GM21576 (cell line): Measurements from ENCODE around the gene ATP9B.
"Not testable (repeated sequence)": the region's sequence is repeated elsewhere in the genome, so short reads cannot be mapped to it uniquely, and the experiment has no call there.

ENCODE experiments used
- ATAC-seq: cut with Tn5 transposase; IDR thresholded peaks from one replicate; pipeline ENCODE4 v1.9.1; 2021; ENCODE audit warnings: mild to moderate bottlenecking, moderate library complexity; ENCODE audit not compliant: unreplicated experiment

Gene ATP9B

GRCh38 chr18:79069717-79070151, 540 bp downstream of the ATP9B start:
- ATAC-seq, result peak; percentile 16

- no peak for ATAC-seq
Measured at GRCh38 chr18:79070486-79070885, 1.3 kb downstream of the ATP9B start.

GRCh38 chr18:79071037-79071436, 1.8 kb downstream of the ATP9B start:
- no peak for ATAC-seq

- ATAC-seq, result no peak
Measured at GRCh38 chr18:79071503-79072210, 2.5 kb downstream of the ATP9B start.

- ATAC-seq, result not testable (repeated sequence)
Measured at GRCh38 chr18:79072655-79073054, 3.5 kb downstream of the ATP9B start.

- ATAC-seq, result no peak
Measured at GRCh38 chr18:79077181-79077580, 8.0 kb downstream of the ATP9B start.

GRCh38 chr18:79078791-79079190, 9.6 kb downstream of the ATP9B start:
- ATAC-seq, result not testable (repeated sequence)

- ATAC-seq, result no peak
Measured at GRCh38 chr18:79092874-79093273, 23.7 kb downstream of the ATP9B start.

GRCh38 chr18:79093986-79094385, 24.8 kb downstream of the ATP9B start:
- no peak for ATAC-seq

GRCh38 chr18:79095216-79095615, 26.0 kb downstream of the ATP9B start:
- ATAC-seq, result no peak

GRCh38 chr18:79100944-79101343, 31.8 kb downstream of the ATP9B start:
- no peak for ATAC-seq

- ATAC-seq, result no peak
Measured at GRCh38 chr18:79102886-79103285, 33.7 kb downstream of the ATP9B start.

- ATAC-seq, result no peak
Measured at GRCh38 chr18:79104137-79104536, 34.9 kb downstream of the ATP9B start.

GRCh38 chr18:79105455-79105854, 36.3 kb downstream of the ATP9B start:
- ATAC-seq, result no peak

- ATAC-seq, result no peak
Measured at GRCh38 chr18:79106084-79106483, 36.9 kb downstream of the ATP9B start.

- no peak for ATAC-seq
Measured at GRCh38 chr18:79107886-79108285, 38.7 kb downstream of the ATP9B start.

- ATAC-seq, result no peak
Measured at GRCh38 chr18:79108549-79109215, 39.5 kb downstream of the ATP9B start.

- no peak for ATAC-seq
Measured at GRCh38 chr18:79111483-79111882, 42.3 kb downstream of the ATP9B start.

- ATAC-seq, result no peak
Measured at GRCh38 chr18:79117385-79117784, 48.2 kb downstream of the ATP9B start.

GRCh38 chr18:79117788-79118187, 48.6 kb downstream of the ATP9B start:
- ATAC-seq, result no peak

- no peak for ATAC-seq
Measured at GRCh38 chr18:79118797-79119196, 49.6 kb downstream of the ATP9B start.

GRCh38 chr18:79121746-79122474, 52.7 kb downstream of the ATP9B start:
- ATAC-seq, result no peak
